ENCODE data around the gene MINPP1. TPM values are rescaled to one million over a fixed set of nuclear protein-coding genes. Genes with fewer than 3 reads are reported as not detected.

MINPP1 gene
- total and polyA plus RNA-seq, 2 of the 13 experiments (the other 11 are each of a cell fraction or from before 2014, with no cell fraction given), result 19.2 to 53.7 TPM

DNA sequence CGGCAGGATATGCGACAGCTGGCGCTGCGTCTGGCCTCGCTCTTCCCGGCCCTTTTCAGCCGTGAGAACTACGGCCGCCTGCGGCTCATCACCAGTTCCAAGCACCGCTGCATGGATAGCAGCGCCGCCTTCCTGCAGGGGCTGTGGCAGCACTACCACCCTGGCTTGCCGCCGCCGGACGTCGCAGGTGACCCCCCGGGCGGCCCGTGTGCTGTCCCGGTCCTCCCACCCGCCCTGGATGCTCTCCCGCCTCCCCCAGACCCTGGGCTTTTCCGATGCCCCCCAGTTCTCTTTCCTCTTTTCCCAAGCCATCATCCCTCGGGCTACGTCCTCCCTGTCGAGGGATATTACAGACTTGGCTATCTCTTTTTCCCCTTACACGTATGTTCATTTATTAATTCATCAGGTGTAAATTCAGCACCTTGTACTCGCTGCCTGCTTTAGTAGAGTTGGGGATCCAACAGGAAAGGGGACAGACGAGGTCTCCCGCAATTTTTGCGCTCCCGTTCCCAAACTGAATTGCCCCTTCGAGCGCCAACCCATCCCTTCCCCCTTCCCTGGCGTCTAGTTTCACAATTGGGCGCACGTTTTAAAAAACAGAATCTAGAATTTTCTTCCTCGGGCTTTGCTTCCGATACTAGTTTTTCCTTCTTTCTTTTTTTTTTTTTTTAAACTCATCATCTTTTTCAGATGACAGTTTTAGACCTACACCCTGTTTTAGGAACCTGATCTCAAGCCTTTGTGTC, 846 bp downstream of the MINPP1 start (continued):
- TF ChIP-seq, protein P1, sequence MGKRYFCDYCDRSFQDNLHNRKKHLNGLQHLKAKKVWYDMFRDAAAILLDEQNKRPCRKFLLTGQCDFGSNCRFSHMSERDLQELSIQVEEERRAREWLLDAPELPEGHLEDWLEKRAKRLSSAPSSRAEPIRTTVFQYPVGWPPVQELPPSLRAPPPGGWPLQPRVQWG (CRISPR knock-in tag; IDR thresholded peaks at IDR 0.05; ENCODE audit: borderline replicate concordance, low read depth), result no peak
- peak; percentile 75 for TF ChIP-seq ZBTB7B (CRISPR knock-in tag; IDR thresholded peaks at IDR 0.05)
- no peak for TF ChIP-seq TBL1XR1 (IDR thresholded peaks at IDR 0.05; ENCODE audit: borderline replicate concordance, low read length, partially characterized antibody)
- no peak for TF ChIP-seq RORA (CRISPR knock-in tag; IDR thresholded peaks at IDR 0.05)
- TF ChIP-seq, protein P2, sequence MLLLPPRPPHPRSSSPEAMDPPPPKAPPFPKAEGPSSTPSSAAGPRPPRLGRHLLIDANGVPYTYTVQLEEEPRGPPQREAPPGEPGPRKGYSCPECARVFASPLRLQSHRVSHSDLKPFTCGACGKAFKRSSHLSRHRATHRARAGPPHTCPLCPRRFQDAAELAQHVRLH (CRISPR knock-in tag; IDR thresholded peaks at IDR 0.05; ENCODE audit: borderline replicate concordance, low read depth), result no peak
- no peak for TF ChIP-seq POLR2G (IDR thresholded peaks at IDR 0.05; ENCODE audit: low read depth, low read length)
- TF ChIP-seq, protein P3, sequence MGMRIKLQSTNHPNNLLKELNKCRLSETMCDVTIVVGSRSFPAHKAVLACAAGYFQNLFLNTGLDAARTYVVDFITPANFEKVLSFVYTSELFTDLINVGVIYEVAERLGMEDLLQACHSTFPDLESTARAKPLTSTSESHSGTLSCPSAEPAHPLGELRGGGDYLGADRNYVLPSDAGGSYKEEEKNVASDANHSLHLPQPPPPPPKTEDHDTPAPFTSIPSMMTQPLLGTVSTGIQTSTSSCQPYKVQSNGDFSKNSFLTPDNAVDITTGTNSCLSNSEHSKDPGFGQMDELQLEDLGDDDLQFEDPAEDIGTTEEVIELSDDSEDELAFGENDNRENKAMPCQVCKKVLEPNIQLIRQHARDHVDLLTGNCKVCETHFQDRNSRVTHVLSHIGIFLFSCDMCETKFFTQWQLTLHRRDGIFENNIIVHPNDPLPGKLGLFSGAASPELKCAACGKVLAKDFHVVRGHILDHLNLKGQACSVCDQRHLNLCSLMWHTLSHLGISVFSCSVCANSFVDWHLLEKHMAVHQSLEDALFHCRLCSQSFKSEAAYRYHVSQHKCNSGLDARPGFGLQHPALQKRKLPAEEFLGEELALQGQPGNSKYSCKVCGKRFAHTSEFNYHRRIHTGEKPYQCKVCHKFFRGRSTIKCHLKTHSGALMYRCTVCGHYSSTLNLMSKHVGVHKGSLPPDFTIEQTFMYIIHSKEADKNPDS (CRISPR knock-in tag; IDR thresholded peaks at IDR 0.05), result 0 out of 2 replicates have a peak, but pooled peaks have one; percentile 13
- TF ChIP-seq ZNF451 (CRISPR knock-in tag; IDR thresholded peaks at IDR 0.05), result peak; percentile 86; the same call in 1 of the 2 replicates

DNA sequence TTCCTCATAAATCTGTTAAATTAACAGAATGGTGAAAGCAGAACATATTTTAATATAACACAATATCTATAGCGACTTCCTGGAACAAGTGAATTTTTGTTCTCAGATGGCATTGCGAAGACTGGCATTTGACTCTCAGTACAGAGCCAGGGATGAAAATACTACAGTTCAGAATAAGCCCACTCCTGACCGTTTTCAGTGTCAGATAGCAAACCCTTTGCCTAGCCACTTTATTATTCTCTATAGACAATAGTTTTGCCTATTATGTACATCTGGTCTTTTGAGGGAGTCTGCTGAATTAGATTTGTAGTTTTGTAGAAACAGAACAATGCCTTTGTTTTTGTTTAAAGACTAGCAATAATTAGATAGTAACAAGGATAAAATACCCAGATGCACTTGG, 2.3 kb downstream of the MINPP1 start:
- peaks cover 49% of the 10 kb centered on the region for H3K79me2 ChIP-seq (ENCODE audit: insufficient read depth, low read length)
- WGBS (ENCODE audit: low lambda C conversion rate), result 57% methylated on average over 3 of the region's 3 CpGs

More for the DNA sequence above, 2.3 kb downstream of the MINPP1 start:
- TF ChIP-seq NFYC (CRISPR knock-in tag; IDR thresholded peaks at IDR 0.05), result no peak
- no peak for TF ChIP-seq TP53 (CRISPR knock-in tag; conservative IDR thresholded peaks at IDR 0.05)
- Histone ChIP-seq H2AFZ (ENCODE audit: low read length) (no peak overlapping the region), H3K4me1 (ENCODE audit: insufficient read depth, low read length) (peaks cover 58% of the 10 kb centered on the region), H3K9me3 (ENCODE audit: low read length) (no peaks in the 10 kb centered on the region), H3K9ac (ENCODE audit: insufficient read depth, low read depth, low read length) (peak overlapping the region; percentile 78), H3K4me3 (replicated peaks in 1 of 3; ENCODE audit: insufficient read depth in 1 of 3, low read depth in 2 of 3, low read length in 3 of 3) (peak overlapping the region; percentile 16 to 98 (median 94); a peak in 5 of 6 replicates), H4K20me1 (ENCODE audit: insufficient read depth, low read length) (0 out of 2 replicates have a peak, but pooled peaks cover 4% of the 10 kb centered on the region), H3K27me3 (ENCODE audit: control insufficient read depth in 1 of 2, insufficient read depth in 2 of 2, low read length in 2 of 2) (no peaks in the 10 kb centered on the region; a peak in 1 of 5 replicates), H3K27ac (ENCODE audit: extremely low read length, insufficient read depth, low read length) (no peak overlapping the region), H3K4me2 (ENCODE audit: low read depth, low read length) (peak overlapping the region; percentile 73), H3K36me3 (replicated peaks in 1 of 2; ENCODE audit: control insufficient read depth in 1 of 2, insufficient read depth in 2 of 2, low read length in 2 of 2) (peaks cover 0 to 13% of the 10 kb centered on the region in 2 experiments; a peak in 3 of 5 replicates)
- ATAC-seq, result no peak
- FAIRE-seq, result no peak
- ChIA-PET CTCF (ENCODE audit: low intra/inter-chr PET ratio, low total read pairs) (no interaction called here), POLR2A (no interaction called here)
- DNase-seq (ENCODE audit: low spot score), result no peak
- TSS peak; percentile 39 for BruUV-seq (replicated peaks)
- in situ Hi-C loops (cut with HindIII; ENCODE audit: extremely low pct_ligation_motif_present, low pct_unique_long_range_greater_than_20kb) (no loop called here), intact Hi-C loops (cut with micrococcal nuclease; ENCODE audit: unreplicated experiment) (loop anchor here (5.0 kb wide), 1 partner anchor 165 kb away; no protein-coding TSS in a partner anchor)

All from HepG2 (cell line).